ENCODE results near the gene GCFC2. TPM values are rescaled to one million over a fixed set of nuclear protein-coding genes. Genes with fewer than 3 reads are reported as not detected.

GCFC2 gene
- total RNA-seq, 1 experiment from 2014 or later, result 20.1 TPM

GRCh38 chr2:75646583-75647425 lies 63.9 kb downstream of the GCFC2 start, which contains the start of gene MRPL19 (continued):
- TF ChIP-seq CEBPB (IDR thresholded peaks at IDR 0.05; ENCODE audit: low read depth) (no peak), SP1 (IDR thresholded peaks at IDR 0.05; ENCODE audit: low read depth) (peak; percentile 74), YY1 (IDR thresholded peaks at IDR 0.05; ENCODE audit: extremely low read depth, insufficient replicate concordance, low read depth, low read length) (peak; percentile 97), EZH2 (IDR thresholded peaks at IDR 0.05) (no peak), EZH2phosphoT487 (IDR thresholded peaks at IDR 0.05; ENCODE audit: borderline replicate concordance) (no peak)

DNA sequence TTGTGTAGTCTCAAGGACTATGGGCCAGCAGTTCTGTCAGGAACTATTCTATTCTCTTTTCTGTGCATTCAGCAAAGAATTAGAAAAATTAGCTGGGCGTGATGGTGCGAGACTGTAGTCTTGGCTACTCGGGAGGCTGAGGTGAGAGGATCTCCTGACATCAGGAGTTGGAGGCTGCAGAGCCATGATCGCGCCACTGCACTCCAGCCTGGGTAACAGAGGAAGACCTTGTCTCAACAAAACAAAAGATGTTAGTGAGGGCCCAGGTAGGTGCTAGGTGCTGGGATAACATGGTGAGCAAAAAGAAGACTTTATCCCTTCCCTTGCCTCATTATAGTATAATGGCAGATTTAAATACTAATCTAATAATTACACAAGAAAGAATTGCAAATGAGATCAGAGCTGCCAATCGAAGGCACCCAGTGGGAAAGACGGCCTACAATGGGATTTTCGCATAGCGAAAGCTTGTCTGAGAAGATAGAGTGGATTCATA lies 64.6 kb downstream of the GCFC2 start:
- peak overlapping the region; percentile 73 to 79 for H3K4me3 ChIP-seq (replicated peaks in 1 of 2; ENCODE audit: low read depth in 1 of 2, low read length in 2 of 2)
- H3K4me1 ChIP-seq (ENCODE audit: control insufficient read depth in 1 of 2, insufficient read depth in 2 of 2, low read length in 2 of 2), result peaks cover 6 to 14% of the 10 kb centered on the region in 2 experiments; a peak in 3 of 4 replicates
- TF ChIP-seq CBX3 (IDR thresholded peaks at IDR 0.05; ENCODE audit: low read depth), result no peak
- TF ChIP-seq, protein P1, sequence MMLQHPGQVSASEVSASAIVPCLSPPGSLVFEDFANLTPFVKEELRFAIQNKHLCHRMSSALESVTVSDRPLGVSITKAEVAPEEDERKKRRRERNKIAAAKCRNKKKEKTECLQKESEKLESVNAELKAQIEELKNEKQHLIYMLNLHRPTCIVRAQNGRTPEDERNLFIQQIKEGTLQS (IDR thresholded peaks at IDR 0.05), result no peak
- TF ChIP-seq ZFX (IDR thresholded peaks at IDR 0.05), result no peak
- no peak for TF ChIP-seq POLR2AphosphoS5 (IDR thresholded peaks at IDR 0.05; ENCODE audit: low read depth, low read length)
- TF ChIP-seq TCF7L2 (IDR thresholded peaks at IDR 0.05; ENCODE audit: borderline replicate concordance, extremely low read depth, insufficient read depth, insufficient read length), result no peak
- TF ChIP-seq SP1 (IDR thresholded peaks at IDR 0.05; ENCODE audit: low read depth), result no peak
- no peak for TF ChIP-seq RAD21 (IDR thresholded peaks at IDR 0.05; ENCODE audit: low read depth)
- TF ChIP-seq FOSL1 (IDR thresholded peaks at IDR 0.05; ENCODE audit: low read depth), result no peak
- TF ChIP-seq SIN3A (IDR thresholded peaks at IDR 0.05; ENCODE audit: low read depth), result no peak
- no peak for TF ChIP-seq YY1 (IDR thresholded peaks at IDR 0.05; ENCODE audit: extremely low read depth, insufficient replicate concordance, low read depth, low read length)
- TF ChIP-seq EZH2 (IDR thresholded peaks at IDR 0.05), result no peak
- no peak for TF ChIP-seq EZH2phosphoT487 (IDR thresholded peaks at IDR 0.05; ENCODE audit: borderline replicate concordance)
- TF ChIP-seq, protein P2, sequence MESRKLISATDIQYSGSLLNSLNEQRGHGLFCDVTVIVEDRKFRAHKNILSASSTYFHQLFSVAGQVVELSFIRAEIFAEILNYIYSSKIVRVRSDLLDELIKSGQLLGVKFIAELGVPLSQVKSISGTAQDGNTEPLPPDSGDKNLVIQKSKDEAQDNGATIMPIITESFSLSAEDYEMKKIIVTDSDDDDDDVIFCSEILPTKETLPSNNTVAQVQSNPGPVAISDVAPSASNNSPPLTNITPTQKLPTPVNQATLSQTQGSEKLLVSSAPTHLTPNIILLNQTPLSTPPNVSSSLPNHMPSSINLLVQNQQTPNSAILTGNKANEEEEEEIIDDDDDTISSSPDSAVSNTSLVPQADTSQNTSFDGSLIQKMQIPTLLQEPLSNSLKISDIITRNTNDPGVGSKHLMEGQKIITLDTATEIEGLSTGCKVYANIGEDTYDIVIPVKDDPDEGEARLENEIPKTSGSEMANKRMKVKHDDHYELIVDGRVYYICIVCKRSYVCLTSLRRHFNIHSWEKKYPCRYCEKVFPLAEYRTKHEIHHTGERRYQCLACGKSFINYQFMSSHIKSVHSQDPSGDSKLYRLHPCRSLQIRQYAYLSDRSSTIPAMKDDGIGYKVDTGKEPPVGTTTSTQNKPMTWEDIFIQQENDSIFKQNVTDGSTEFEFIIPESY (IDR thresholded peaks at IDR 0.05; ENCODE audit: extremely low read depth, insufficient replicate concordance, low read length), result no peak
- no peak for TF ChIP-seq JUND (IDR thresholded peaks at IDR 0.05)
- no peak for TF ChIP-seq POLR2A (IDR thresholded peaks at IDR 0.05; ENCODE audit: borderline replicate concordance, extremely low read depth, insufficient read depth, insufficient read length)
- no peak for TF ChIP-seq SRF (IDR thresholded peaks at IDR 0.05; ENCODE audit: low read depth)
- TF ChIP-seq, protein P3, sequence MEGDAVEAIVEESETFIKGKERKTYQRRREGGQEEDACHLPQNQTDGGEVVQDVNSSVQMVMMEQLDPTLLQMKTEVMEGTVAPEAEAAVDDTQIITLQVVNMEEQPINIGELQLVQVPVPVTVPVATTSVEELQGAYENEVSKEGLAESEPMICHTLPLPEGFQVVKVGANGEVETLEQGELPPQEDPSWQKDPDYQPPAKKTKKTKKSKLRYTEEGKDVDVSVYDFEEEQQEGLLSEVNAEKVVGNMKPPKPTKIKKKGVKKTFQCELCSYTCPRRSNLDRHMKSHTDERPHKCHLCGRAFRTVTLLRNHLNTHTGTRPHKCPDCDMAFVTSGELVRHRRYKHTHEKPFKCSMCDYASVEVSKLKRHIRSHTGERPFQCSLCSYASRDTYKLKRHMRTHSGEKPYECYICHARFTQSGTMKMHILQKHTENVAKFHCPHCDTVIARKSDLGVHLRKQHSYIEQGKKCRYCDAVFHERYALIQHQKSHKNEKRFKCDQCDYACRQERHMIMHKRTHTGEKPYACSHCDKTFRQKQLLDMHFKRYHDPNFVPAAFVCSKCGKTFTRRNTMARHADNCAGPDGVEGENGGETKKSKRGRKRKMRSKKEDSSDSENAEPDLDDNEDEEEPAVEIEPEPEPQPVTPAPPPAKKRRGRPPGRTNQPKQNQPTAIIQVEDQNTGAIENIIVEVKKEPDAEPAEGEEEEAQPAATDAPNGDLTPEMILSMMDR (IDR thresholded peaks at IDR 0.05 in 2 of 3, conservative IDR thresholded peaks at IDR 0.05 in 1 of 3; ENCODE audit: borderline replicate concordance in 1 of 3, insufficient read depth in 1 of 3, low read depth in 2 of 3, low read length in 2 of 3), result no peak
- TF ChIP-seq, protein P4, sequence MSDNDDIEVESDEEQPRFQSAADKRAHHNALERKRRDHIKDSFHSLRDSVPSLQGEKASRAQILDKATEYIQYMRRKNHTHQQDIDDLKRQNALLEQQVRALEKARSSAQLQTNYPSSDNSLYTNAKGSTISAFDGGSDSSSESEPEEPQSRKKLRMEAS (IDR thresholded peaks at IDR 0.05), result no peak
- TF ChIP-seq ZNF274 (IDR thresholded peaks at IDR 0.05; ENCODE audit: low read depth, low read length), result no peak
- intact Hi-C loops (cut with micrococcal nuclease), result loop anchor here (2.0 kb wide), 1 partner anchor 65 kb away; the partner anchor contains the start of gene GCFC2
- no peaks in the 10 kb centered on the region for H3K27me3 ChIP-seq (ENCODE audit: insufficient read depth, low read length)
- peak overlapping the region; percentile 79 for H3K9ac ChIP-seq (ENCODE audit: low read length)
- peaks cover 43% of the 10 kb centered on the region for H3K79me2 ChIP-seq (ENCODE audit: insufficient read depth, low read length)
- no peaks in the 10 kb centered on the region for H4K20me1 ChIP-seq (ENCODE audit: insufficient read depth)
- RAD21 ChIA-PET (ENCODE audit: low non-redundant PET in 1 of 2, low total read pairs in 2 of 2, uncharacterized antibody in 2 of 2, unreplicated experiment in 2 of 2), result no interaction called here
- POLR2A ChIA-PET, result interaction anchor here (1.0 kb wide), 1 partner anchor 23 kb away, joined by 3 read pairs; no protein-coding TSS in a partner anchor
- H2AFZ ChIP-seq (ENCODE audit: low read depth, low read length, poor library complexity, severe bottlenecking), result peak overlapping the region; percentile 75
- peaks cover 8 to 16% of the 10 kb centered on the region in 2 experiments; a peak in 3 of 4 replicates for H3K36me3 ChIP-seq (ENCODE audit: control insufficient read depth in 1 of 2, insufficient read depth in 2 of 2, low read length in 2 of 2)
- peak overlapping the region; percentile 79 for H3K4me2 ChIP-seq (ENCODE audit: low read length)
- CTCF ChIA-PET, result interaction anchor here (1.0 to 2.4 kb wide), 3 partner anchors 18 to 71 kb away, joined by 3 to 7 read pairs (median 4); no protein-coding TSS in a partner anchor
- no TSS peak for BruUV-seq (replicated peaks)
- ATAC-seq, result peak; percentile 30
- no peaks in the 10 kb centered on the region for H3K9me2 ChIP-seq (ENCODE audit: insufficient read depth)
- no peaks in the 10 kb centered on the region for H3K9me3 ChIP-seq (ENCODE audit: control insufficient read depth in 1 of 2, insufficient read depth in 1 of 2, low read depth in 1 of 2, low read length in 2 of 2)
- peak overlapping the region; percentile 82 for H3K27ac ChIP-seq (ENCODE audit: low read depth, low read length)
- no peak for DNase-seq (ENCODE audit: low read depth, low spot score)

Data from HCT116 (cell line).